ENCODE measurements around the gene DSCAML1. TPM values are rescaled to one million over a fixed set of nuclear protein-coding genes. Genes with fewer than 3 reads are reported as not detected.

The DSCAML1 gene
- total RNA-seq, 1 experiment from 2014 or later = not detected

GRCh38 chr11:117532568-117532967 is 264.4 kb downstream of the DSCAML1 start:
- H3K4me2 ChIP-seq (ENCODE audit: low read length) = no peak overlapping the region
- H3K79me2 ChIP-seq (ENCODE audit: low read length) = no peaks in the 10 kb centered on the region
- H2AFZ ChIP-seq (ENCODE audit: low read length) = no peak overlapping the region
- H4K20me1 ChIP-seq (ENCODE audit: low read length) = no peaks in the 10 kb centered on the region
- ChIA-PET CTCF (no interaction called here), POLR2A (ENCODE audit: unreplicated experiment) (no interaction called here)
- ATAC-seq (no peak), DNase-seq (no peak)
- H3F3A ChIP-seq (ENCODE audit: low read length, unreplicated experiment) = no peaks in the 10 kb centered on the region
- intact Hi-C loops (cut with micrococcal nuclease) = no loop called here
- H3K4me1 ChIP-seq (ENCODE audit: insufficient read depth, low read length) = no peaks in the 10 kb centered on the region
- no peak overlapping the region for H3K9ac ChIP-seq (ENCODE audit: low read length)
- H3K4me3 ChIP-seq (ENCODE audit: low read length) = no peak overlapping the region
- no TSS peak for BruUV-seq (replicated peaks)
- H3K9me3 ChIP-seq (ENCODE audit: low read length) = no peaks in the 10 kb centered on the region
- H3K9me2 ChIP-seq (replicated peaks; ENCODE audit: low read length) = no peaks in the 10 kb centered on the region
- no peak overlapping the region for H3K27ac ChIP-seq (ENCODE audit: low read length)
- no peaks in the 10 kb centered on the region for H3K36me3 ChIP-seq (ENCODE audit: low read depth, low read length)
- peaks cover 93% of the 10 kb centered on the region for H3K27me3 ChIP-seq (ENCODE audit: low read length)
- TF ChIP-seq EZH2 (IDR thresholded peaks at IDR 0.05; ENCODE audit: low read length, unreplicated experiment) = no peak
- TF ChIP-seq, protein P1, sequence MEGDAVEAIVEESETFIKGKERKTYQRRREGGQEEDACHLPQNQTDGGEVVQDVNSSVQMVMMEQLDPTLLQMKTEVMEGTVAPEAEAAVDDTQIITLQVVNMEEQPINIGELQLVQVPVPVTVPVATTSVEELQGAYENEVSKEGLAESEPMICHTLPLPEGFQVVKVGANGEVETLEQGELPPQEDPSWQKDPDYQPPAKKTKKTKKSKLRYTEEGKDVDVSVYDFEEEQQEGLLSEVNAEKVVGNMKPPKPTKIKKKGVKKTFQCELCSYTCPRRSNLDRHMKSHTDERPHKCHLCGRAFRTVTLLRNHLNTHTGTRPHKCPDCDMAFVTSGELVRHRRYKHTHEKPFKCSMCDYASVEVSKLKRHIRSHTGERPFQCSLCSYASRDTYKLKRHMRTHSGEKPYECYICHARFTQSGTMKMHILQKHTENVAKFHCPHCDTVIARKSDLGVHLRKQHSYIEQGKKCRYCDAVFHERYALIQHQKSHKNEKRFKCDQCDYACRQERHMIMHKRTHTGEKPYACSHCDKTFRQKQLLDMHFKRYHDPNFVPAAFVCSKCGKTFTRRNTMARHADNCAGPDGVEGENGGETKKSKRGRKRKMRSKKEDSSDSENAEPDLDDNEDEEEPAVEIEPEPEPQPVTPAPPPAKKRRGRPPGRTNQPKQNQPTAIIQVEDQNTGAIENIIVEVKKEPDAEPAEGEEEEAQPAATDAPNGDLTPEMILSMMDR (conservative IDR thresholded peaks at IDR 0.05; ENCODE audit: low read depth, low read length) = no peak
- no peak for TF ChIP-seq EZH2phosphoT487 (IDR thresholded peaks at IDR 0.05; ENCODE audit: borderline replicate concordance, low read length)

DNA sequence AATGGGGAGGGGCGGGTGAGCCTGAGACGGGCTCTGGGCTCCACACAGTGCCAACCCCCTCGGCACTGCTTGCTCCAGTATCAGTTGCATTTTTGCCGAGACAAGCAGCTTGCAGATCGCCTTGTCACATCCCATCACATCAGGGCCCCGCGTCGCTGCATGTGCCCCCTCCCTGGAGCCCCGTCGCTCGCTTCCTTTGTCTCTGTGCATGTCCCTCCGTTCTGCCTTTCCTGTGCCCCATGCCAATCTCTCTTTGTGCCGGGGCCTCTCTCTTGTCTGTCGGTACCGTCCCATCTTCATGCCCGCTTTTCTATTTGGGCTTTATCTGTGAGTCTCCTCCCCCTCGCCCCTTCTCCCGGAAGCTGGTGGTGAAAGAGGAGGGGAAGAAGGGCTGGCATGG is 267.2 kb downstream of the DSCAML1 start:
- CTCF ChIA-PET = no interaction called here

GRCh38 chr11:117528097-117528721 is 268.8 kb downstream of the DSCAML1 start:
- ATAC-seq = no peak
- Histone ChIP-seq H3K4me1 (ENCODE audit: insufficient read depth, low read length) (no peaks in the 10 kb centered on the region), H2AFZ (ENCODE audit: low read length) (no peak overlapping the region), H3F3A (ENCODE audit: low read length, unreplicated experiment) (no peaks in the 10 kb centered on the region), H3K27ac (ENCODE audit: low read length) (no peak overlapping the region), H3K36me3 (ENCODE audit: low read depth, low read length) (no peaks in the 10 kb centered on the region), H3K9me3 (ENCODE audit: low read length) (no peaks in the 10 kb centered on the region), H3K27me3 (ENCODE audit: low read length) (peaks cover 89% of the 10 kb centered on the region), H3K9me2 (replicated peaks; ENCODE audit: low read length) (no peaks in the 10 kb centered on the region), H3K4me3 (ENCODE audit: low read length) (no peak overlapping the region), H4K20me1 (ENCODE audit: low read length) (no peaks in the 10 kb centered on the region), H3K4me2 (ENCODE audit: low read length) (no peak overlapping the region), H3K79me2 (ENCODE audit: low read length) (no peaks in the 10 kb centered on the region), H3K9ac (ENCODE audit: low read length) (no peak overlapping the region)
- TF ChIP-seq, protein P1 (conservative IDR thresholded peaks at IDR 0.05; ENCODE audit: low read depth, low read length) = no peak
- TF ChIP-seq EZH2 (IDR thresholded peaks at IDR 0.05; ENCODE audit: low read length, unreplicated experiment) (no peak), EZH2phosphoT487 (IDR thresholded peaks at IDR 0.05; ENCODE audit: borderline replicate concordance, low read length) (no peak)
- intact Hi-C loops (cut with micrococcal nuclease) = no loop called here
- POLR2A ChIA-PET (ENCODE audit: unreplicated experiment) = no interaction called here
- CTCF ChIA-PET = no interaction called here
- DNase-seq = no peak
- BruUV-seq (replicated peaks) = no TSS peak

More for the DNA sequence above, 267.2 kb downstream of the DSCAML1 start:
- Histone ChIP-seq H3K27me3 (ENCODE audit: low read length) (peaks cover 88% of the 10 kb centered on the region), H4K20me1 (ENCODE audit: low read length) (no peaks in the 10 kb centered on the region), H3K27ac (ENCODE audit: low read length) (no peak overlapping the region), H3F3A (ENCODE audit: low read length, unreplicated experiment) (no peaks in the 10 kb centered on the region), H3K9me3 (ENCODE audit: low read length) (no peaks in the 10 kb centered on the region), H3K9ac (ENCODE audit: low read length) (no peak overlapping the region), H3K79me2 (ENCODE audit: low read length) (no peaks in the 10 kb centered on the region), H3K4me1 (ENCODE audit: insufficient read depth, low read length) (no peaks in the 10 kb centered on the region), H2AFZ (ENCODE audit: low read length) (no peak overlapping the region), H3K36me3 (ENCODE audit: low read depth, low read length) (no peaks in the 10 kb centered on the region), H3K4me3 (ENCODE audit: low read length) (no peak overlapping the region), H3K9me2 (replicated peaks; ENCODE audit: low read length) (no peaks in the 10 kb centered on the region), H3K4me2 (ENCODE audit: low read length) (no peak overlapping the region)
- TF ChIP-seq, protein P1 (conservative IDR thresholded peaks at IDR 0.05; ENCODE audit: low read depth, low read length) = no peak
- no peak for TF ChIP-seq EZH2phosphoT487 (IDR thresholded peaks at IDR 0.05; ENCODE audit: borderline replicate concordance, low read length)
- TF ChIP-seq EZH2 (IDR thresholded peaks at IDR 0.05; ENCODE audit: low read length, unreplicated experiment) = no peak
- DNase-seq = no peak
- intact Hi-C loops (cut with micrococcal nuclease) = no loop called here
- BruUV-seq (replicated peaks) = no TSS peak
- ATAC-seq = no peak
- POLR2A ChIA-PET (ENCODE audit: unreplicated experiment) = no interaction called here
